Fibroblast of skin of right quadriceps (primary cell): Measurements from ENCODE around the gene RABGAP1L.
"Not testable (repeated sequence)": the region's sequence is repeated elsewhere in the genome, so short reads cannot be mapped to it uniquely, and the experiment has no call there.

Experiments used
- DNase-seq: peaks from one replicate; pipeline ENCODE4 v3.0.0-alpha.2; 2013

Gene RABGAP1L

DNA sequence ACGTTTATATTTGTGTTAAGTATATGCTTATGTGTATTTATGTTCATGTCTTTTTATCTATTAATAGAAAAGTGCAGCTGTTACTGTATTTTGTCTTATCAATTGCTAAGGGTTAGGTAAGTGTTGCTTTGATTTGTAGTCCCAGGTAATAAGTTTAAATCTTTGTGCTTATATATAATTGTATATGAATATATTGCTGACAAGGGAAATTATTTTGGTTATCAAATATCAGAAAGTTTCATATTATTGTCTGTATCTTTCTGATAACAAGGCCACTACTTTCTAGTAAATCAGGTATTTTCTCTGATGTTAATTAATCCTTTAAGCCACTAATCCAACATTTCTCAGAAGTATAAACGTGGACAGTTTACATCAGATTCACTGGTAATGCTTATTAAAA, 309.7 kb downstream of the RABGAP1L start:
- DNase-seq = no peak

DNA sequence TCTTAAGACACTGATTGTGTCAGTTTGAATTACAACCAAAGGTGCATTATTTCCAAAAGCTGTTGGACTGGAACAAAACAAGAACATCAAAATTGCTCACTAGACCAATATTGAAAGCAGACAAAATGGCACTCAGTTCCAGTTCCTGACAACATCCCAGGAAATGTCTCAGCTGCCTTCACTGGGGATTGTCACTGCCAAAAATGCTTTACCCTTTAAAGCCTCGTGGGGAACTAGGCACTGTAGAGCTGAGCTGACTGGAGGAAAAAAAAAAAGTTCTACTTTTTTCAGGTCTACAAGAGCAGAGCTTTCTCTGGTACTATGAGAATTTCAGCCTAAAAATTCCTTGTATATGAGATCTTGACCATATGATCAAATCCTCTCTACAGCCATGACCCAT, 310.4 kb downstream of the RABGAP1L start:
- DNase-seq = no peak

DNA sequence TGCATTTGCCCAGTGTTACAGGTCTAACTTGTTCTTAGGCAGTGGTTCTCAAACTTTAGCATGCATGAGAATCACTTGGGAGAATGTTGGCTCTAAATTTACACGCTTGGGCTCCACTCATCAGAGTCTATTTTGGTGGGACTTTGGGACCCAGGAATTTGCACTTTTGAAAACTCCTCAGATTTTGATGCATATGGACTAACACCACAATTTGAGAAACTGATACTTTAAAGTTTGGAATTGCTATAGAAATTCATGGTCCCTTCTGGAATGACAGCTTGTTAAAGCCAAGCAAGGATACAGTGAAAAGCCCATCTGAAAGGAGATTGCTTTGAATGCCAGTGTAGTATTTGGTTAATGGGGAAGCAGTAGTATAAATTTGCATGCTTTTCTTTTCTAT, 320.0 kb downstream of the RABGAP1L start:
- DNase-seq = no peak

DNA sequence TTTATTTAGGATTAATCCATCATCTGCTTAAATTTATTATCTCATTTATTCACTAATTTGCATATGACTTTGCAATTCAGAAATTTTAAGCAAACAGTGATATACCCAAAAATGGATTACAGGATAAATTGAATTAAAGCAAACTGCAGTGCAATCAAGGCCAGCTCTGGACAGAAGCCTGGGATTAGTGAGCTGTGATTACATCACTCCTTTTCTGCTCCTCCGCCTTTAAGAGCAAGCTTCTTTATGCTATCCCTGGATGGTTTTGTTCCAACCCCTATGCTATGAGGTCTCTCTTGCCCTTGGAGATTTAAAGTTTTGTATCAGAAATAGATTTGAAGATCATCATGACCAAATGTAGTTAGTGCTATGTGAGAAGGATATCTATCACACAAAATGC, 321.0 kb downstream of the RABGAP1L start:
- no peak for DNase-seq

DNA sequence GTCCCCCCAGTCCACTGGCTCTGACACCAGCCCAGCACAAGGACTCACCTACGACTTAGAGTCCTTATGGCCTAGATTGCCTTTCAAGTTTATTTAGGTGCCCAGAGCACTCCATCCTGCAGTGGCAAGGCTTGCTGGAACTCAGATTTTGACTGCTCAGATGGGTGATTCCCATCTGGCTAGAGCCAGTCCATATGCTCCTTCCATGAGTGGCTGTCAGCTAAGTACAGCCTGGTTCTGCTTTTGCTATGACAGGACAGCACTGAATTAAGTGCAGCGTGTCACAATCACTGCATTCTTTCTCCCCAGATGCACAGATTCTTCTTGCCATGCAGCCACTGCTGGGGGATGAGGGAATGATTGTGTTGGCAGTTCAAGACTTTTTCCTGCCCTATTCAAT, 332.3 kb downstream of the RABGAP1L start:
- no peak for DNase-seq

DNA sequence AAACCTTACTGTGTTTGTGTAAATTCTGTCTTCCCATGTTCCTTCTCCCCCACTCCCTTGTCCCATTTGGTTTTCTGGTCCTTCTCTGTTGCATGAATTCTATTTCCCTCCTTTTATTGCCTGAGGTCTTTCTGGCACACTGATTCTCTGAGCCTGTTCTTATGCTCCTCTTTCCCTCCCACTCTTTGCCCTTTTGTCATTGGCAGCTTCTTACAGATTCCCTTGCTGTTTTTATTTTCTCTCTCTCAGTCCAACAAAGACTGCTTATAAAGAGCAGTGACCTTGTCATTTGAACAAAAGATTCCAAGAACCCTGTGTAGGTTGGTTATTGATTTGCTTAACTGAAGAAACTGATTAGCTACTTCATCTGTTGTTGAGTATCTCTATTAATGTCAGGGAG, 338.2 kb downstream of the RABGAP1L start:
- DNase-seq = no peak

DNA sequence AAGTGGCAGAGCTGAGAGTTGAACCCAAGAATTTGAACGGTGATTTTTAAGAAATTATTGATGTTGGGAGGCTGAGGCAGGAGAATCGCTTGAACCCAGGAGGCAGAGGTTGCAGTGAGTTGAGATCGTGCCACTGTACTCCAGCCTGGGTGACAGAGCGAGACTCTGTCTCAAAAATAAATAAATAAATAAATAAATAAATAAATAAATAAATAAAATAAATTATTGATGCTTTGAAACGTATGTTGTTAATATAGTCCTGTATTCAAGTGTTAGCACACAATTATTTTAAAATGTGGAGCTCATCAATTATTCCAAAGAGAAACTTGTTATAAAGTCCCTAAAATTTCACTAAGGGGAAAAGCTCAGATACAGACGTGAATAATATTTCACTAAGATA, 357.4 kb downstream of the RABGAP1L start:
- not testable (repeated sequence) for DNase-seq

DNA sequence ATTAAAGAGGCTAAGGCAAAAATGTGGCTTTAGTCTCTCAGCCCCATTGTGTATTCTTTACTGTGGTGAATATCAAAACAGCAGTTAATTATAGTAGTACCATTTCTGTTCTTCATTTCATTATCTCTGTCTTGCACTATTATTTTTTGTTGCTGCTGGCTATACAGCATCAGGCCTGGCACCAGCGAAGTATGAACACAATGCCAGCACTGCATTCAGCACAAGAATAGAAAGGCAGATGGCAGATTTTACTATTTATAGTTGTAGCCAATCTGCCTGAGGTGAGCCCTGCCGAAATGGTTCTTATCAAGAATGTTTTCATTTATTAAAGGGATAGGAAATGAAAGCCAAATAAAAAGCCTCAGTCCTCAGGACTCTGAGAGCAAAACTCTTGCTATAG, 360.5 kb downstream of the RABGAP1L start:
- no peak for DNase-seq

DNA sequence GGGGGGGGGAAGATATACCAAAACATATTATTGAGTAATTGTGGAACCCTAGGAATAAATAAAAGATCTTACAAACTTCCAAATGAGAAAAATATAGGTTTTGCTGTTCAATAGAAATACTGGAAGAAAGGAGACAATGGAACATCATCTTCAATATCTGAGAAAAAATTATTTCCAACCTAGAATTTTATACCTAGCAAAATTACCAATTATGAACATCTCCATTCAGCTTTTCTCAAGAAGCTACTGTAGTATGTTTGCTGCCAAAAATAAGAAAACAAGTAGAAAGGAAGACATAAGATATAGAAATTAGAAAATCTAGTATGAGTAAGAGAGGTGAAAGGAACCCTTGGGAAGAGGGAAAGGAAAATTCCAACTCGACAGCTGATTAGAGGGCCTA, 372.4 kb downstream of the RABGAP1L start:
- no peak for DNase-seq

DNA sequence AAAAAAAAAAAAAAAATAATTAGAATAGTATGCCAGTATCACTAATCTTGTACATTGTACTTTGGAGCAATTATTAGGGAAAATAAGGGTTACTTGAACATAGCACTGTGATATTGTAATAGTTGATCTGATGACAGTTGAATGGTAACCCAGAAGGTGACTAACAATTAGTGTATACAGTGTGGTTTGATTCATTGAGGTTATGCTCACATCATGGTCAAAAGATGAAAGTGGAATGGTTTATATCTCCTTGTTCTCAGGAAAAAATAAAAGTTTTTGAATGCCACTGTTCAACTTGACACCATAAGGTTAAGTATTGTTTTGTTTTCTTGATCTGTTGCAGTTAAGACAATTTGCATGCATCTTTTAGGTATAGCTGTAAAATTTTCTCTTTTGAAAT, 375.5 kb downstream of the RABGAP1L start:
- peak; percentile 14 for DNase-seq

DNA sequence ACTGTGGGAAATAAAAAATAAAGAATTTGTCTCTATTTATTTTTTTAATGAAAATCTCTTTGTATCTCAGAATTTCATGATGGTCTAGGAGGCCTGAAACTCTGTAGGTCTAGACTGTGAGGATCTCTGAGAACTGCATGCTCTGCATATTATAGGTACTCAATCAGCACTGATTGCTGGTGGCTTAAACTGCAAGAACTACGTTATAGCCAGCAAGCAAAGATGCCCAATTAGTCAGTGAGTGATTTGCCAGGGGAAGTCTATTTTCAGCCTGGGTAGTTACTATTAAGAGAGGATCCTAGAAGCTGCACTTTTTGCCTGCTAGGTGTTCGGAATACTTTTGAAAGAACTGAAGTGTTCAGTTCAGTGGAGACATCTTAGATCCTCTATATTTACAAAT, 375.9 kb downstream of the RABGAP1L start:
- no peak for DNase-seq

DNA sequence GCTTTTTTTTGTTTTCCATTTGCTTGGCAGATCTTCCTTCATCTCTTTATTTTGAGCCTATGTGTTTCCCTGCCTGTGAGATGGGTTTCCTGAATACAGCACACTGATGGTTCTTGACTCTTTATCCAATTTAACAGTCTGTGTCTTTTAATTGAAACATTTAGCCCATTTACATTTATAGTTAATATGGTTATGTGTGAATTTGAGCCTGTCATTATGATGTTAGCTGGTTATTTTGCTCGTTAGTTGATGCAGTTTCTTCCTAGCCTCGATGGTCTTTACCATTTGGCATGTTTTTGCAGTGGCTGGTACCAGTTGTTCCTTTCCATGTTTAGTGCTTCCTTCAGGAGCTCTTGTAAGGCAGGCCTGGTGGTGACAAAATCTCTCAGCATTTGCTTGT, 384.1 kb downstream of the RABGAP1L start:
- DNase-seq = not testable (repeated sequence)

DNA sequence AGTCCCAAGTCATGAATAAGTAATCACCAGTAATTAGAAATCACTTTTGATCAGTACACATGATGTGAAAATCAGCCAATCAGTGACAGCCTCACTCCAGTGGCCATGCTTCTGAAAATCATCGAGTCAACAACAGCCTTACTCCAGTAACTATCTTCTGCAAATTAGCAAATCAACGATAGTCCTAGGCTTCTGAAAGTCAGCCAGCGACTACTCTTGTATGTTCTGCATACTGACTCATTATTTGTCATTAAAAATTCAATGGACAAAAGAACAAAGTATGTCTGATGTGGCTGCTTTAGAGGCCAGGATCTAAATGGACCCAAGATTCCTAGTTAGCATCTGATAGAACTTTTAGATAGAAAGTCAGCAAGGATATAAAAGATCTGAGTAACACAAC, 391.0 kb downstream of the RABGAP1L start:
- no peak for DNase-seq

DNA sequence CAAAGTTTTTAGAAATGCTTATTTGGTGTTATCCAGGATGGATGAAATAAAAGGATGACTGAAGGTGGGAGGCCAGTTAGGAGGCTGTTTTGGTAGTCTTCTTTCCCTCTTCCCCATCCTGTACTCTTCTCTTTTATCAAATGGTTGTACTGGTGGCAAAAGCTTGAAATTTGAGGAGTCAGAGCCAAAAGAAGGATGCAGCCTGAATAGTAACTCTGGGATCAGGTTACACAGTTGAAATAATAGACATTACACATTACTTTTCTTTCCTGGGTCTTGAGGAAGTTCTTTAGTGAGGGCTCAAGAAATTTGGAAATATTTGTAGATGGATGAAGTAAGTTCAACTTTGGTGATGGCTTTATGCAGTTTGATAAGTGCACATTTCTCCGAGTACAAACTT, 397.1 kb downstream of the RABGAP1L start:
- DNase-seq = no peak

DNA sequence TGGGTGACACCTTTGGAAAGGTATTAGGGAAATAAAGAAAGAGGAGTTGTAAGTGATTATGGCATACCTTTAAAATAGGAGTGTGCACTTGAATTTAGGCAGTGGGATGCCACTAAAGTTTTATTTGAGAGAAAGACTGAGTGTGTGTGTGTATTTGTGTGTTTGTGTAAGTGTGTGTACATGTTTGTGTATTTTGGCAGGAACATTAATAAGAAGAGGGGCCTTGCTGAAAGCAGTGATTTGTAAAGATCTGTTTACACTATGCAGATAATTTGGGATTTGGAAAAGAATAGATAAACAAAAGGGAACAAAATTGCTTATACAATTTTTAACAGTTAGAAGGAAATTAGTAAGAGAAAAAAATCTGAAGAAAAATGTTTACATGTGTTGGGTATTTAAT, 409.2 kb downstream of the RABGAP1L start:
- no peak for DNase-seq

DNA sequence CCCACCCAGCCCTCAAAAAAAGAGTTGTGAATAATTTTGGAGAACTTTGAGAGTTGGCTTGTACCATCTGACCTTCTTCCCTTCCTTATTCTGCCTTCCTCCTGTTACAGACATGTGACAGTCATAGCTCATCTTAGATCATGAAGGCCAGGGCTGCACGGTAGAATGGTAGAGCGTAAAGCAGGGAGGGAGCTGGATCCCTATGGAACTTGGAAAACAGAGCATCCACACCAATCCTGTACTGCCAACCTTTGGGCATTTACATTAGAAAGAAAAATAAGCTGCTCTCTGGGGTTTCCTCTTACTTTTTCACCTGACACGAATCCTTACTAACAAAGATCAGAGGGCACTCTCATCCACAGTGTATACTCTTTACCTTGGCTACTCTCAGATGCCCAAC, 409.9 kb downstream of the RABGAP1L start:
- DNase-seq = no peak

DNA sequence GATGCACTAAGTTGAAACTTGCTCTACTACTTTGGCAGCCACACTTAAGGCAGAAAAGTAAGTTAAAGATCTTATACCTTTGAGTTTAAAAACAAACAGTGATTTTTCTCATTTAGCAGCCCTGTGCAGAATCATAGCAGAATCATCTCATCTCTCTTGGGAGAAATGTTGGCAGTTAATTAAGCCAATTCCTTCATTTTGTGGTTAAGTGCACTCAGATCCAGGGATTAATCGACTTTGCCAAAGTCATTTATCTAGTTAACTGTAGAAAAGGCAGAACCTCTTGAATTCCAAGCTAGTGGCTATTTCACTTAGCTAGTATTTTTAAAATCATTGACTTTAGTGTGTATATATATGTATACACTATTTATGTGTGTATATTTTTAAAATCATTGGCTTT, 413.5 kb downstream of the RABGAP1L start:
- DNase-seq = peak; percentile 3

DNA sequence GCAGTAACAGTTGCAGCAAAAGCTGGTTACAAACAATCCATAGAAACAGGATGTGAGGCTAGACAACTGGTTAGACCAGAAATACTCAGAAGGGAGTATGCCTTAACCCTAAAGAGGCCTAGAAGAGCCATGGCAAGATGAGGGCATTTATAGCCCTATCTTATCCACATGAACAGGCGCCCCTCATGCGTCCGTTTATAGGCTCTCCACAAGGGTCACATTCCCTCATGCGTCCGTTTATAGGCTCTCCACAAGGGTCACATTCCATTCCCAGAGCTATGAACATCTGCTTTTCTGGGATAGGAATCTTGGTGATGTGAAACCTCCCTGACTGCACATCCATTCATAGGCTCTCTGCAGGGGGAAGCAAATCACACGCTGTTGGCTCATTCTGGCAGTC, 416.8 kb downstream of the RABGAP1L start:
- DNase-seq = not testable (repeated sequence)

DNA sequence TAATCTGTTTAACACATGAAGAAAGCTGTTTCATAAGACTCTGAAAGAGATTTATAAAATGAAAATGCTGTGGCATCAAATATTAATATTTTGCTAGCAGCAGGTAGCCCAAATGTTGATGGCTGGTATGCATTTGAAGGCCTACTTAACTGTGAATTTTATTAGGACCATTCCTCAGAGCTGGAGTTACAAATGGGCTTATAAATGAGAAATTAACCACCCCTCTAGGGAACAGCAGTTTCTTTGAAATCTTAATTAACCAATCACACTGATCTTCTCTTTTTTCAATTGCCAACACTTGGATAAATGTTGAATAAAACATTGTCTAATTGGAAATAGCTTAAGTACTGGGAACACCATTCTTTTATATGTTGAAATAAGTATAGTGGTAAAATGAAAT, 418.4 kb downstream of the RABGAP1L start:
- no peak for DNase-seq

DNA sequence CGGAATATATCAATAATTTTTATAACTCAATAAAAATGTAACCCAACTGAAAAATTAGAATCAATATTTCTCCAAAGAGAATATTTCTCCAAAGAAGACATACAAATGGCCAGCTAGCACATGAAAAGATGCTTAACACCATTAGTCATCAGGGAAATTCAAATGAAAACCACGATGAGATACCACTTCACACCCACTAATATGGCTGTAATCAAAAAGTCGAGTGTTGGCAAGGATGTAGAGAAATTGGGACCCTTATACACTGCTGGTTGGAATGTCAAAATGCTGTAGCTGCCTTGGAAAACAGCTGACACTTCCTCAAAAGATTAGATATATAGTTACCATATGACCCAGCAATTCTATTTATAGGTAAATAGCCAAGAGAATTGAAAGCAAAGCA, 421.5 kb downstream of the RABGAP1L start:
- DNase-seq = peak; percentile 18

DNA sequence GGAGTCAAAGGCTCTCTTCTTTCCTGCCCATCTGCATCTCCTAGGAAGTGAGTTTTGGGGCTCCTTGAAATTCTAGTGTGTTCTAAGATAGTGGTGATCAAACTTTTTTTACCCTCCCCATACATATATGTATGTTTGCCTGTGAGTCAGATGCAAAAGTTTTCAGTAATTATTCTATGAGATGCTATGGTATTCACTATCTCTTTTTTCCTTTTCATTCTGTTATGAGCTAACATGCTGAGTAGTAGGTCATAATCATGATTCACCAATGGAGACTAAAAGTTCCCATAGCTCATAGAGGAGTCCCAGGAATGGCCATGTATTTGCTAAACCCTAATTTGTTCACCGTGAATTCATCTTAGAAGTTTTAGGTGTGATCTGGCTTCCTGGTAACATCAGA, 424.0 kb downstream of the RABGAP1L start:
- no peak for DNase-seq

DNA sequence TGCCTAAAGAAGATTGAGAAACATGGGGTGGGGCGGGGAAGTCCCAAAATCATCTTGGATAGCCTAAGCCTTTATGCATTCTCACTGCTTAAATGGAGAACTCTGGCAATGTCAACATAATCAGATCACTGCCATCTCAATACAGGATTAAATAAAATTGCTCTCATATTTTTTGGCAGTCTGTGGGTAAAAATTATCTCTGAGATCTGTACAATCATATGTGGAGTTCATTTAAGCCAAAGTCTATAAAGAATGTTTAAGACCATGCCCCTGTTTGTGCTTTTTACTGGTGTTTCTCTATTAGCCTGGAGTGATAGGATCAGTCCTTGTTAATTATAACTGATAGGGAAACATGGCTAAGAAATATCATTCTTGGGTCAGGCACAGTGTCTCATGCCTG, 424.8 kb downstream of the RABGAP1L start:
- no peak for DNase-seq

DNA sequence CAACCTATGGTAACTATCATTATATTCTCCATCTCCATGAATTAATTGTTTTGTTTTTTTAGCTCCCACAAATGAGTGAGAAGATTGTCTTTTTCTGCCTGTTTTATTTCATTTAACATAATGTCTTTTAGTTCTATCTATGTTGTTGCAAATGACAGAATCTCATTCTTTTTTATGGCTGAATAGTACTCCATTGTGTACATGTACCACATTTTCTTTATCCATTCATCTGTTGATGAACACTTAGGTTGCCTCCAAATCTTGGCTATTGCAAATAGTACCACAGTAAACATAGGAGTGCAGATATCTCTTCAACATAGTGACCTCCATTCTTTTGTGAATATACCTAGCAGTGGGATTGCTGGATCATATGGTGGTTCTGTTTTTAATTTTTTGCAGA, 429.3 kb downstream of the RABGAP1L start:
- not testable (repeated sequence) for DNase-seq

DNA sequence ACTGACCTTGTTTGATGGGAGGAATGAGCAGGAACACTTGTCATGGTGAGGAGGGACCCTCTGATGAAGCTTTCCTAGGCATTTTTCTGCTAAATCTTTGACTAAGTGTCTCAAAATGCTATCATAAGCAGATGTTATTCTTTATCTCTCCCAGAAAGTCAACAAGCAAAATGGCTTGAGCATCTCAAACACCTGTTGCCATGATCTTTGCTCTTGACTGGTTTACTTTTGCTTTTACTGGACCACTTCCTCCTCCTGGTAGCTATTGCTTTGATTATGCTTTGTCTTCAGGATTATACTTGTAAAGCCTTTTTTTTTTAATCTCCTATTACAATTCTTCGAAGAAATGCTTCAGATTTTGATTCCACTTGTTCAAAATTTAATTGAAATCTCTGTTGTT, 445.9 kb downstream of the RABGAP1L start:
- DNase-seq = no peak

DNA sequence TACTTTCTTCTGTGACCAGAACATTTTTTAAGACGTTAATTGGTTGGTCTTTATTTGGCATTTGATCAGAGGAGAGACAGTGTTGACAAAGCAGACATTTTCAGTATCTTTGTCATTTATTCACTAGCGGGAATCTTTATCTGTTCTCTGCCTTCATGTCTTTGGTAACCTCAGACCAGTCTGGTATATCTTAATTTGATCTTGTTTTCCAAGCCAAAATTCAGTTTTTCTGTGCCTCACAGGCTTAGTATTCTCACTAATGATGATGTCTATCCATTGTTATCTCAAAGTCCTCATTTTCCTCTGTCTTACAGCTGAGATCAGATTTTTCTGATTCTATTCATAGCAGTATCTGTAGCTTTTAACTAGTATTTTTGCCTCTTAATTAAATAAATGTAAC, 447.2 kb downstream of the RABGAP1L start:
- no peak for DNase-seq

DNA sequence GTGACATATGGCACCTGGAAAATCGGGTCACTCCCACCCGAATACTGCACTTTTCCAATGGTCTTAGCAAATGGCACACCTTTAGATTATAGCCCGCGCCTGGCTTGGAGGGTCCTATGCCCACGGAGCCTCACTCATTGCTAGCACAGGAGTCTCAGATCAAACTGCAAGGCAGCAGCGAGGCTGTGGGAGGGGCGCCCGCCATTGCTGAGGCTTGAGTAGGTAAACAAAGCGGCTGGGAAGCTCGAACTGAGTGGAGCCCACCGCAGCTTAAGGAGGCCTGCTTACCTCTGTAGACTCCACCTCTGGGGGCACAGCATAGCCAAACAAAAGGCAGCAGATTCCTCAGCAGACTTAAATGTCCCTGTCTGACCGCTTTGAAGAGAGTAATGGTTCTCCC, 458.6 kb downstream of the RABGAP1L start:
- not testable (repeated sequence) for DNase-seq
